HG03565 (cell line): Measurements from ENCODE around the gene PCDHA1.

Experiments used
- ATAC-seq: cut with Tn5 transposase; IDR thresholded peaks from one replicate; pipeline ENCODE4 v1.9.1; 2021; ENCODE audit warnings: mild to moderate bottlenecking, moderate library complexity; ENCODE audit not compliant: unreplicated experiment

Gene PCDHA1

DNA sequence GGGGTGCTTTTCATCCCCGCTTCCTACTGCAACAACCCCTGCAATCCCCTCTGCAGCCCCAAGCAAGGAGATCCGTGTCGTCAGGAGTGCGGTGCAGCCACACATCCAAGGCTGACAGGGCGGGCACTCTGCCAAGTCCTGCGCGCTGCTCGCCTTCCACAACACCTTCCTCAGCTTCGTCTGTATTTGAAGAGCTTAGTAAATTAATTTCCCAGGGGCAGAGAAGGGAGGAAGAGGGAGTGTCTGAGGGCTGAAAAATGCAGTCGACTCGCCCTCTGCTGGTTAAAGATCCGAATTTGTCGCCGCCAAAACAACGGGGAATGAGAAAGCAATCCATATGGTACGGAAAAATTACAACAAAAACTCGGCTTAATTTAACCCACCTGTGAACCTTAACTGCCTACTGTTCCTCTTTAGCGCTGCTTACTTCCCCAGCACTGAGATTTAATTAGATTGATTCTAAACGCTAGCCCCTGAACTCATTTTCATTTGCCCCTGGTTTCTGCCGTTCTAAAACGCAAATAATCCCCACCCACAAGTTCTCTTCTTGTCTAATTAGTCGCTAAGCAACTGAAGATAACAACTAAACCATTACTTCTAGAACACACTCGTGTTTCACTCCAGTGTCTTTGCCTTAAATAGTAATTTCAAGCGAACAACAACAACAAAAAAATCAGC lies 254.3 kb downstream of the PCDHA1 start:
- ATAC-seq = no peak

DNA sequence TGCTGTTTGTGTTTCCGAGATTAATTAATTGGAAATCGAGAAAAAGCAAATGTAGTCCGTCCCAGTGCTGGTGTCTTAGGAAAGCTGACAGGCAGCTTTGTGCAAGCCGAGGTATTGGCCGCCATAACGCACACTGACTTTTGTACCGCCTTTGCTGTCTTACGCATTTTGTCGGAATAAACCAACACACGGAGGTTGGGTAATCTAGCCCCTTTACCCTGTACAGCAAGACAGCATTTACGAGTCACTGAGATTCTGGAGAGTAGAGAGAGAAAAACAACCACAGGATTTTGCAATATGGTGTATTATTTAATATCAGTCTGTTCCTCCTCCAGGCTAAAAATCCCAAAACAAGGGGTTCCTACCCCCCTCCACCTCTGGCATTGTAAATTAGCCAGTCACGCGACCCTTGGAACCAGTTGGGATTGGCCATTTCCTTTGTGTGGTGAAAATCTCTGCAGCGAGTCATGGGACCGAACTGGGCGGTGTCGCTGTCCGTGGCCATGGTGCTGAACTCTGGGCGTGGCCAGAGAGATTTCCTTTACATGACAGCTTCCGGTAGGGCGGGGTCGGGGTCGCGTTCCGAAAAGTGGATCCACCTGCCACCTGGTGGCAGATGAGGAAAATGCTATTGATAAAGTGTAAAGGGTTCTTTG lies 255.0 kb downstream of the PCDHA1 start:
- no peak for ATAC-seq

DNA sequence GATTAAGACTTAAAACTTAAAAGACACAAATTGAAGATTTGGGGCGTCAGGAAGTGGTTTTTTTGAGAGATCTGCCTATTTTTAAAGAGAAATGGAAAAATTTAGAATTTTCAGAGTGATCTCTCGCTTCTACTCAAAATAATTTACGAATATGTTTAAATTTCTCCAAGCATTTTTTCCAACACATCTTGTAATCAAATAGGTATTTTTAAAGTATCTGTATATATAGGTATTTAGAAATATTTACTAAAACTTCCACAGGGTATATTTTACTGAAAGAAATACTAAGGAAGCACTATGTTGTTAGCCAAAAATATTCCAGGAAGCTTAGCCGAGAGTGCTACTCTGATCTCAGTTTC lies 255.5 kb downstream of the PCDHA1 start:
- no peak for ATAC-seq

DNA sequence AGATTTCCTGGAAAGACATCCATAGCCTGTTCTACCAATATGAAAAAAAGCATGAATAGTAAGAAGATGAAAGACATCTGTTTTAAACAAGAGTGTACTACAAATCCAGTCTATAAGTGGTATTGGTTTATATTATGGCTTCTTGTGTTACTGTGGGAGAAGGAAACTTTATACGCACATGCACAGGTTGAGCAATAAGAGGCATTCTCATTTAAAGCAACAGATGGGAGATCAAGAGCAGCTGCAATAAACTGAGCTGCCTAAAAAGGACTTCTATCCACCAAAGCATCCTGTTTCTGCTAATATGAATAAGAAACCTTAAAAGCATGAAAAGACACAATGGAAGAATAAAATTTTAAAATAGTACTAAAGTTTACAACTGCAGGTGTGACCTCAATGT lies 256.6 kb downstream of the PCDHA1 start:
- ATAC-seq = no peak

DNA sequence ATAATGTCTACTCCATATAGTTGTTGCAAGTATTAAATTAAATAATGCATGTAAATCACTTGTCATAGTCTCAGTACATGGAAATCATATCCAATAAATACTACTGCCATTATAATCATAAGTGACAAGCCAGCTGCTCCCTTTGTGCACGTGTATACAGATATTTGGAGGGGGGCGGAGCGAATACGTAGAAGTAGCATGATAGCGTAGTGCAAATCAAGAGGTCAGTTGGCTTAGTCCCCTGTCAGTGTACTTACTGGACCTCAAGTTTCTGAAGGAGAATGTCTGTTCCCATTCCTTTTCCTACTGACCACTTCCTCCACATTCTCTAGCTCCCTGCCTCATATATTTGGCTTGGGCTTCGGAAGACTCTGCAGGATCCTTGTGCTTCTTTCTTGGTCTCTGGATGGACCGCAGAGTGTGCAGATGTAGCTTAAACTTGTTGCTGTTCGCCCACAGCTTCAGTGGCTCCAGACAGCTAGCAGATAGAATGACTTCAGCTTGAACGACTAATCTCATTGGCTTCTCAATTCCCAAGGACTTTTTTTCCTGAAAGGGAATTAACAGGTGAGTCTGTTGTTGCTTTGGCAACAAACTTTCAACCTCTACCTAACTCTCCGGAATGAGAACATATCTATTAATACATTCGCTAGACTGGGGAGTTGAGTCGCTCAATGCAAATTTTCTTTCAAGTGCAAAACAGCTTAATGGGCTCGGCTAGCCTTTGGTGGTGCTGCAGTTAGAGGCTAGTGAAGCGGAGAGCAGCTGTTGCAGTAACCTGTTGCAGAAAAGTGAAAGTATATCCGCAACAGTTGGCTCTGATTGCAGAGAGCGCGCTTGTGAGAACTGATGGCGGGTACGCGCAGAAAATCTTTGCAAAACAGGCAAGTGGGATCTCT lies 264.9 kb downstream of the PCDHA1 start, which contains the start of gene PCDHB1:
PCDHB1 (plus strand) TSS at position 753 of the 899 bp plus-strand sequence; CDS start at position 850, 97 bp downstream.
- ATAC-seq = no peak

DNA sequence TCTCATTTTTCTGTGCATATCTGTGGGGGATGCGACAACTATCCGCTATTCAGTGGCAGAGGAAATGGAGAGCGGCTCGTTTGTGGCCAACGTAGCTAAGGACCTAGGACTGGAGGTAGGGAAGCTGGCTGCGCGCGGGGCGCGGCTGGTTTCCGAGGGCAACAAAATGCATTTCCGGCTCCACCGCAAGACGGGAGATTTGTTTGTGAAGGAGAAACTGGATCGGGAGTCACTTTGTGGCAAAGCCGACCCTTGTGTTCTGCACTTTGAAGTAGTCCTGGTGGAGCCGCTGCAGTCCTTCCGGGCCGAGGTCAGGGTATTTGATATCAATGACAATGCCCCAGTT lies 265.6 kb downstream of the PCDHA1 start:
- no peak for ATAC-seq
